Stomach (tissue), 4 donors: ENCODE measurements around the gene TATDN2.

Experiments used
- CTCF ChIP-seq, 7 experiments: fragments of 450-650 bp in 4 of 7; fragments of 200-600 bp in 3 of 7; sonication (generic) in 3 of 7; IDR thresholded peaks; one replicate each; pipeline ENCODE4 v1.5.1; 2016 to 2019; ENCODE audit warnings: antibody characterized with exemption in 7 of 7, control low read depth in 2 of 7, mild to moderate bottlenecking in 1 of 7
- EP300 ChIP-seq: sonication (generic); formaldehyde crosslinking; IDR thresholded peaks from one replicate; pipeline ENCODE4 v1.6.1; 2017; ENCODE audit warnings: antibody characterized with exemption
- POLR2A ChIP-seq, 4 donors: fragments of 450-650 bp; IDR thresholded peaks; one replicate each; pipeline ENCODE4 v1.6.1; 2016; ENCODE audit warnings: antibody characterized with exemption in 4 of 4, control low read depth in 2 of 4, mild to moderate bottlenecking in 1 of 4, moderate library complexity in 1 of 4
- POLR2AphosphoS5 ChIP-seq, 3 donors: sonication (generic); formaldehyde crosslinking; IDR thresholded peaks; one replicate each; pipeline ENCODE4 v1.6.1; 2016; ENCODE audit warnings: antibody characterized with exemption in 3 of 3

- TF ChIP-seq CTCF (IDR thresholded peaks at IDR 0.05) (no peak), EP300 (no peak), POLR2AphosphoS5 (IDR thresholded peaks at IDR 0.05) (no peak), POLR2A (IDR thresholded peaks at IDR 0.05) (no peak)
These were observed 69.7 kb downstream of the TATDN2 start for GRCh38 chr3:10317961-10318350.
